Thyroid gland (tissue), 4 donors: ENCODE measurements around the gene OSBP2. TPM values are rescaled to one million over a fixed set of nuclear protein-coding genes. Genes with fewer than 3 reads are reported as not detected.

ENCODE experiments used
- DNase-seq, 2 donors: peaks; one replicate each; pipeline ENCODE4 v3.0.0-alpha.2; 2019
- H3K27ac ChIP-seq, 3 donors: fragments of 200-600 bp; sonication (generic); 1 replicate in 2 of 3; 2 replicates in 1 of 3; pipeline ENCODE4 v1.5.1; 2016 to 2019; ENCODE audit warnings: mild to moderate bottlenecking in 1 of 3, moderate library complexity in 1 of 3
- H3K27me3 ChIP-seq: fragments of 200-600 bp; sonication (generic); one replicate; pipeline ENCODE4 v1.5.1; 2019
- H3K36me3 ChIP-seq, 2 donors: fragments of 200-600 bp; sonication (generic); one replicate each; pipeline ENCODE4 v1.5.1; 2016 to 2019
- H3K4me1 ChIP-seq, 2 donors: fragments of 200-600 bp; sonication (generic); one replicate each; pipeline ENCODE4 v1.5.1; 2017 to 2019
- H3K4me3 ChIP-seq, 3 donors: fragments of 200-600 bp; sonication (generic); replicated peaks in 1 of 3; 1 replicate in 2 of 3; 2 replicates in 1 of 3; pipeline ENCODE4 v1.5.1; 2016; ENCODE audit warnings: mild to moderate bottlenecking in 1 of 3
- H3K9me3 ChIP-seq: fragments of 200-600 bp; sonication (generic); one replicate; pipeline ENCODE4 v1.5.1; 2017
- POLR2A ChIP-seq, 2 donors: fragments of 450-650 bp; IDR thresholded peaks; one replicate each; pipeline ENCODE4 v1.6.1; 2017; ENCODE audit warnings: antibody characterized with exemption in 2 of 2, mild to moderate bottlenecking in 2 of 2, moderate library complexity in 1 of 2
- WGBS, 2 donors: methylation state at CpG; one replicate each; pipeline ENCODE4 v1.1.5; 2017; 5-methylcytosine and 5-hydroxymethylcytosine counted together
- intact Hi-C: fragments of 100-400 bp; cut with DNase I; formaldehyde crosslinking; loops from one replicate; pipeline ENCODE4 v1.15.1; 2023
- total RNA-seq, 4 donors: library from RNA; depleted of rRNA; stranded (reverse); fragments of >200 nt; gene quantifications; one replicate each; pipeline ENCODE4 v1.2.3, GENCODE V29; 2016
- TF ChIP-seq, protein P1 (sequence below), 6 experiments: fragments of 200-600 bp in 3 of 6; fragments of 450-650 bp in 3 of 6; sonication (generic) in 3 of 6; IDR thresholded peaks; one replicate each; pipeline ENCODE4 v1.5.1; 2016 to 2019; ENCODE audit warnings: antibody characterized with exemption in 6 of 6, mild to moderate bottlenecking in 2 of 6, inconsistent platforms in 1 of 6, moderate library complexity in 1 of 6

Gene OSBP2
- total RNA-seq, 4 donors from 2014 or later, result 7.8 to 13.4 (median 11.5) TPM

- intact Hi-C loops, result no loop called here
- H3K4me1 ChIP-seq, result no peaks in the 10 kb centered on the region
Observed at GRCh38 chr22:30861688-30862552, 167.2 kb downstream of the OSBP2 start.

GRCh38 chr22:30863081-30863833 lies 168.6 kb downstream of the OSBP2 start:
- no peak for DNase-seq
- 68 to 69% methylated on average over 7 to 19 of the region's 19 CpGs for WGBS, 2 donors

More at GRCh38 chr22:30861688-30862552, 167.2 kb downstream of the OSBP2 start:
- no peak for DNase-seq
- Histone ChIP-seq H3K4me3 (no peak overlapping the region), H3K27ac (no peak overlapping the region), H3K36me3 (no peaks in the 10 kb centered on the region), H3K27me3 (no peaks in the 10 kb centered on the region), H3K9me3 (no peaks in the 10 kb centered on the region)
- 78 to 80% methylated on average over 12 to 13 of the region's 16 CpGs for WGBS, 2 donors
- TF ChIP-seq, protein P1, sequence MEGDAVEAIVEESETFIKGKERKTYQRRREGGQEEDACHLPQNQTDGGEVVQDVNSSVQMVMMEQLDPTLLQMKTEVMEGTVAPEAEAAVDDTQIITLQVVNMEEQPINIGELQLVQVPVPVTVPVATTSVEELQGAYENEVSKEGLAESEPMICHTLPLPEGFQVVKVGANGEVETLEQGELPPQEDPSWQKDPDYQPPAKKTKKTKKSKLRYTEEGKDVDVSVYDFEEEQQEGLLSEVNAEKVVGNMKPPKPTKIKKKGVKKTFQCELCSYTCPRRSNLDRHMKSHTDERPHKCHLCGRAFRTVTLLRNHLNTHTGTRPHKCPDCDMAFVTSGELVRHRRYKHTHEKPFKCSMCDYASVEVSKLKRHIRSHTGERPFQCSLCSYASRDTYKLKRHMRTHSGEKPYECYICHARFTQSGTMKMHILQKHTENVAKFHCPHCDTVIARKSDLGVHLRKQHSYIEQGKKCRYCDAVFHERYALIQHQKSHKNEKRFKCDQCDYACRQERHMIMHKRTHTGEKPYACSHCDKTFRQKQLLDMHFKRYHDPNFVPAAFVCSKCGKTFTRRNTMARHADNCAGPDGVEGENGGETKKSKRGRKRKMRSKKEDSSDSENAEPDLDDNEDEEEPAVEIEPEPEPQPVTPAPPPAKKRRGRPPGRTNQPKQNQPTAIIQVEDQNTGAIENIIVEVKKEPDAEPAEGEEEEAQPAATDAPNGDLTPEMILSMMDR (IDR thresholded peaks at IDR 0.05), result no peak
- TF ChIP-seq POLR2A (IDR thresholded peaks at IDR 0.05), result no peak

DNA sequence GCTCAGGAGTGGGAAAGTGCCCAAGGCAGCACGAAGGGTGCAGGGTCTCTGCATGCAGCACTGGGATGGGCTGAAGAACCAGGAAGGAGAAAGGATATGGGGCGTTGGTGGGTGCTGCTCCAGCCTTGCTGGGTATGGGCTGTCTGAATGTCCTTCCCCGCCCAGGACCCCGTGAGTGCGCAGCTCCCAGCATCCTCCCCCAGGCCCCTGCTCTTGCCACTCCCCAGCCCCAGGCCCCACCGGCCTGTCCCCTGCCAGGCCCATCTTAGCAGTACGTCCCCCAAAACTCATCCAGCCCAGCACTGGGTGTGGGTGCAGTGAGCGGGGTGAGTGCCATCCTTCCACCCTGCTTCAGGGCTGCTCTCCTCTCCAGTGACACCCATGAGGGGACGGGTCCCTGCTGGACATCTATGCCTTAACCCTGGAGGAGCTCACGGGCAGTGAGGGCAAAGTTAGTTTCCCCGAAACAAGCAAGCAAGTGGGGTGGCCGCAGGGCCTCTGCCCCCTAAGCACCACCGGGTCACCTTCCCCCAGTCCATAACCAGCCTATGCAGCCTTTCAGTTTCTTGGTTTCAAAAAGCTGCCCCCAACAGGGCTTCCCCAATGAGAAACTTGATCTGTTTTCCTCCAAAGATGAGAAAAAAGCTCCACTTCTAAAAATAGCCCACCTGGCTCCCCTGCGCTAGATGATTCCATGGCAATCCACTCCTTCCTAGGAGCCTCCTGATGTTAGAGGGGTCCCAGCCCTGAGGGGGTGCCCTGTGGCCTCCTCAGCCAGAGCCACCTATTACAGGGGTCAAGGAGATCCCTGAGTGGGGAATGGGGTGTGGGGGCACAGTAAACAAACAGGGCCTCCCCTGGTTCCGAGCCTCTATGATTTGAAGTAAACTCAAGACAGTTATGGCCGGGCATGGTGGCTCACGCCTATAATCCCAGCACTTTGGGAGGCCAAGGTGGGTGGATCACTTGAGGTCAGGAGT lies 170.1 kb downstream of the OSBP2 start:
- DNase-seq, result no peak
- TF ChIP-seq POLR2A (IDR thresholded peaks at IDR 0.05), result no peak
- TF ChIP-seq, protein P1 (IDR thresholded peaks at IDR 0.05), result no peak
- 91 to 95% methylated on average over 11 to 17 of the region's 17 CpGs for WGBS, 2 donors

More at GRCh38 chr22:30863081-30863833, 168.6 kb downstream of the OSBP2 start:
- intact Hi-C loops, result no loop called here
- Histone ChIP-seq H3K4me3 (no peak overlapping the region), H3K36me3 (no peaks in the 10 kb centered on the region), H3K9me3 (no peaks in the 10 kb centered on the region), H3K27me3 (no peaks in the 10 kb centered on the region), H3K4me1 (no peaks in the 10 kb centered on the region), H3K27ac (no peak overlapping the region)
- no peak for TF ChIP-seq POLR2A (IDR thresholded peaks at IDR 0.05)
- TF ChIP-seq, protein P1 (IDR thresholded peaks at IDR 0.05), result no peak

GRCh38 chr22:30865656-30866055 lies 171.0 kb downstream of the OSBP2 start:
- intact Hi-C loops, result no loop called here
- Histone ChIP-seq H3K4me1 (no peaks in the 10 kb centered on the region), H3K4me3 (no peak overlapping the region), H3K9me3 (no peaks in the 10 kb centered on the region), H3K36me3 (no peaks in the 10 kb centered on the region), H3K27ac (no peak overlapping the region), H3K27me3 (no peaks in the 10 kb centered on the region)
- 92 to 95% methylated on average over 9 to 11 of the region's 11 CpGs for WGBS, 2 donors
- DNase-seq, result no peak
- TF ChIP-seq, protein P1 (IDR thresholded peaks at IDR 0.05), result no peak
- no peak for TF ChIP-seq POLR2A (IDR thresholded peaks at IDR 0.05)

More for the DNA sequence above, 170.1 kb downstream of the OSBP2 start:
- intact Hi-C loops, result no loop called here
- Histone ChIP-seq H3K9me3 (no peaks in the 10 kb centered on the region), H3K27me3 (no peaks in the 10 kb centered on the region), H3K27ac (no peak overlapping the region), H3K4me1 (no peaks in the 10 kb centered on the region), H3K4me3 (no peak overlapping the region), H3K36me3 (no peaks in the 10 kb centered on the region)
